Osteocyte (in vitro differentiated cells): ENCODE data around the gene IPPK. TPM values are rescaled to one million over a fixed set of nuclear protein-coding genes. Genes with fewer than 3 reads are reported as not detected.
A peak's percentile ranks its signal among the peaks of the same experiment; 100 is the strongest.

ENCODE experiments used
- DNase-seq: peaks from one replicate; pipeline ENCODE4 v3.0.0; 2021; ENCODE audit warnings: mixed read lengths; ENCODE audit not compliant: unreplicated experiment; ENCODE audit errors: extremely low spot score
- H3K27ac Mint-ChIP-seq: one replicate; pipeline ENCODE4 v1.8.0; 2021; ENCODE audit warnings: mild to moderate bottlenecking, mixed read lengths; ENCODE audit not compliant: unreplicated experiment
- H3K27me3 Mint-ChIP-seq: one replicate; pipeline ENCODE4 v1.8.0; 2021; ENCODE audit warnings: mixed read lengths; ENCODE audit not compliant: unreplicated experiment
- H3K36me3 Mint-ChIP-seq: one replicate; pipeline ENCODE4 v1.8.0; 2021; ENCODE audit warnings: mixed read lengths; ENCODE audit not compliant: unreplicated experiment
- H3K4me1 Mint-ChIP-seq: one replicate; pipeline ENCODE4 v1.8.0; 2021; ENCODE audit warnings: mixed read lengths; ENCODE audit not compliant: unreplicated experiment
- H3K4me3 Mint-ChIP-seq: one replicate; pipeline ENCODE4 v1.8.0; 2021; ENCODE audit warnings: mild to moderate bottlenecking, moderate library complexity, mixed read lengths; ENCODE audit not compliant: unreplicated experiment
- H3K9me3 Mint-ChIP-seq: one replicate; pipeline ENCODE4 v1.8.0; 2021; ENCODE audit warnings: mixed read lengths; ENCODE audit not compliant: unreplicated experiment
- total RNA-seq: library from RNA; stranded (reverse); gene quantifications from 2 replicates; pipeline ENCODE4 v1.2.1, GENCODE V29; 2021
- TF ChIP-seq, protein P1 (sequence below): fragments of 200-600 bp; sonication (generic); IDR thresholded peaks from 2 replicates; pipeline ENCODE4 v1.5.0; 2021; ENCODE audit warnings: antibody characterized with exemption, mild to moderate bottlenecking, moderate library complexity

IPPK gene
- total RNA-seq, 1 donor from 2014 or later = 6.4 TPM

DNA sequence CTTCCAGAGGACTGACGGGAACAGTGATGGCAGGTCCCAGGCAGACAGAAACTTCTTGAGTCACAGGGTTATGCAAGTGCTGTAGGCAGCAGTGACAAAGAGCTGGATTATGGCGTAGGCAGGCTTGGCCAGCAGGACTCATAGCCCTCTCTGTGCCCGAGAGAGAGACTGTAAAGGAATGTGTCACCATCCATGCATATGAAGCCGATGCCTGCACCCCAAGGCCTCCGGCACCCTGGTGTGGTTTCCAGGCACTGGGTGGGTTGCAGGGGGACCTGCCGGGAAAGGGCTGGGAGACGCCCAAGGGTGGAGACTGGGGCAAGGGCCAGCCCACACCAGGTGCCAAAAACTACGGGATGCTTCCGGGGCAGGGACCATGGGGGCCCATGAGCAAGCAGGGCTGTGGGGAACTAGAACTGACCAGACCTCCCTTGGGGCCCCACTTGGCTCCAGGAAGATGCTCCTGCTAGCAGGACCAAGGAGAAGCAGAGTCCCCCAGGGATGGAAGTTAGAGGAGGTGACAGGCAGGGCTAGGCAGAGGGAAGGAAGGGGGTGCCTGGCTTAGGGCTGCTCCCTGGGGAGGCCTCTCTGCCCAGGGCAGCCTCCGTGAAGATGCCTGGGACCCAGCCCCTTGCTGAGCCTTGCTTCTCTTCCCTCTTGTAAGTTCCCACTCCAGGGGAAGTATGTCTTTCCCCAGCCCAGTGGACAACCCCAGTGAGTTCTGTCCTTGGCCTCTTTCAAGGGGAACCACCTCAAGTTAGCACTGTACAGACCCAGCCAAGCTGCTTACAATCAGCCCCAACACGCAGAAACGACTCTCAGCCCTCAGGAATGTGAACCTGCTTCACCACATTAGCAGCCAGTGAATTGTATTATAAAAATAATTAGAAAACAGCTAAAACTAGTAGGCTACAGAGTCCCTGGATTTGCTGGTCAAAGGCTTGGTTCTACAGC is 10.5 kb upstream of the IPPK start:
- H3K4me3 Mint-ChIP-seq = no peak overlapping the region
- no peaks in the 10 kb centered on the region for H3K4me1 Mint-ChIP-seq
- TF ChIP-seq, protein P1, sequence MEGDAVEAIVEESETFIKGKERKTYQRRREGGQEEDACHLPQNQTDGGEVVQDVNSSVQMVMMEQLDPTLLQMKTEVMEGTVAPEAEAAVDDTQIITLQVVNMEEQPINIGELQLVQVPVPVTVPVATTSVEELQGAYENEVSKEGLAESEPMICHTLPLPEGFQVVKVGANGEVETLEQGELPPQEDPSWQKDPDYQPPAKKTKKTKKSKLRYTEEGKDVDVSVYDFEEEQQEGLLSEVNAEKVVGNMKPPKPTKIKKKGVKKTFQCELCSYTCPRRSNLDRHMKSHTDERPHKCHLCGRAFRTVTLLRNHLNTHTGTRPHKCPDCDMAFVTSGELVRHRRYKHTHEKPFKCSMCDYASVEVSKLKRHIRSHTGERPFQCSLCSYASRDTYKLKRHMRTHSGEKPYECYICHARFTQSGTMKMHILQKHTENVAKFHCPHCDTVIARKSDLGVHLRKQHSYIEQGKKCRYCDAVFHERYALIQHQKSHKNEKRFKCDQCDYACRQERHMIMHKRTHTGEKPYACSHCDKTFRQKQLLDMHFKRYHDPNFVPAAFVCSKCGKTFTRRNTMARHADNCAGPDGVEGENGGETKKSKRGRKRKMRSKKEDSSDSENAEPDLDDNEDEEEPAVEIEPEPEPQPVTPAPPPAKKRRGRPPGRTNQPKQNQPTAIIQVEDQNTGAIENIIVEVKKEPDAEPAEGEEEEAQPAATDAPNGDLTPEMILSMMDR = no peak
- H3K27ac Mint-ChIP-seq = no peak overlapping the region
- no peaks in the 10 kb centered on the region for H3K27me3 Mint-ChIP-seq
- no peaks in the 10 kb centered on the region for H3K9me3 Mint-ChIP-seq
- H3K36me3 Mint-ChIP-seq = no peaks in the 10 kb centered on the region
- DNase-seq = peak; percentile 81

DNA sequence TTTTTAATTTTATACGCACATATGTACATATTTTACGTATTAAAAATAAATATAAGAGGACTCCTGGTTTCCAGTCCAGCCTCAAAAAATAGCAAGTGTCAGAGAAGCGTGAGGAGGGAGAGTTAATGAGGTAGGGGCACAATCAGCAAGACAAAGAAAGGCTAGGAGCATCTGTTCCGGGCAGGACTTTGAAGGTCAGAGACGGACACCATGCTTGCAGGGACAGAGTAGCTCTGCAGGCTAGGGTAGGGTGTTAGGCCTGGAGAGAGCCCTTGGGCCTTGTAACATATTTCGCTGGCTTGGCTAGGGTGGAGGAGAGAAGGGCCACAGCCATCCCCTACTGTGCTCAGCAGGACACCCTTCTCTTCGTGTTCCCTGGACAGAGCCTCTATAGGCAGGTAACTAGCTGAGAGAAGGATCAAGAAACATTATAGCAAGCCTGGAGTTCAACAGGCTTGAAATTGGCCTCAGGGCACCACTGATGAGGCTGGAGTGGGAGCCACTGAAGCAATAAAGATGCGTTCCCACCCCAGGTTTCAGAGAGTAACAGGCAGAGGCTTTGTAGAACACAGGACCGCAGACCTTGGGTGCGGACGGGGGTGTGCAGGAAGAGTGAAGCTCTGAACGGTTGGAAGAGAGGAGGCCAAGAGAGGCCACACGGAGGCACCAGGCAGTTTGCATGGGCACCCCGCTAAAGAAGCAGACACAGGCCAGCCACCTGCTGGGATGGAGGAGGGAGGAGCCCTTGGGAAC is 9.7 kb upstream of the IPPK start:
- Mint-ChIP-seq H3K27ac (no peak overlapping the region), H3K4me3 (no peak overlapping the region), H3K36me3 (no peaks in the 10 kb centered on the region), H3K9me3 (no peaks in the 10 kb centered on the region), H3K27me3 (no peaks in the 10 kb centered on the region), H3K4me1 (no peaks in the 10 kb centered on the region)
- peak; percentile 77 for DNase-seq
- TF ChIP-seq, protein P1 = no peak

DNA sequence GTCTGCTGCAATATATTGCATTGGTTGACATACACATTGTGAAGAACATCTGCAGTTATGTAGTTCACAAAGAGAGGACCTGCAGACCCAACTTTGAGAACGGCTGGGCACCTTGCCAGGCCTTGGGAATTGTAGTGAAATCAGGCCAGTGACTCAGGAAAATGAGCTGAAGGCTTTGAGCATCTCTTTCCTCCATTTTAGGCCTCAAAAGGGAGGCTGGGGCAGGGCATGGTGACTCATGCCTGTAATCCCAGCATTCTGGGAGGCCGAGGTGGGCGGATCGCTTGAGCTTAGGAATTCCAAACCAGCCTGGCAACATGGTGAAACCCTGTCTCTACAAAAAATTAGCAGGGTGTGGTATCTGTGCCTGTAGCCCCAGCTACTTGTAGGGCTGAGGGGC is 1.4 kb upstream of the IPPK start:
- DNase-seq = no peak
- H3K9me3 Mint-ChIP-seq = no peaks in the 10 kb centered on the region
- TF ChIP-seq, protein P1 = no peak
- peak overlapping the region; percentile 96 for H3K27ac Mint-ChIP-seq
- H3K4me3 Mint-ChIP-seq = peak overlapping the region; percentile 94
- no peaks in the 10 kb centered on the region for H3K27me3 Mint-ChIP-seq
- peaks cover 3% of the 10 kb centered on the region for H3K36me3 Mint-ChIP-seq
- H3K4me1 Mint-ChIP-seq = peaks cover 33% of the 10 kb centered on the region

DNA sequence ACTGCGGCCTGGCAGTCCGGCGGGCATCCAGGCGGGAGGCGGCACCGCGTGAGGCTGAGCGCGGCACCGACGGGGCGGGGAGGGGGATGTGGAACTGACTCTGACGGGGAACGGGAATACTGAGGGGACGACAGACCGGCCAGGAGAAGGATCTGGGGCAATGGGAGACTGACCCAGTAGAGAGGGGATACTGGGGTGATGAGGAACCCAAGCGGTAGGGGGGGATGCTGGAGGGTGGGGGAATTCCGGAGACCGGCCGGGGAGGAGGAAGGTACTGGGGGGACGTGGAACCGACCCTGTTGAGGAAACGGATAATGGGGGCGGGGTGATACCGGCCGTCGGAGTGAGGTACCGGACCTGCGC is 423 bp downstream of the IPPK start:
- TF ChIP-seq, protein P1 = no peak
- Mint-ChIP-seq H3K4me1 (peaks cover 41% of the 10 kb centered on the region), H3K27ac (peak overlapping the region; percentile 87), H3K36me3 (peaks cover 3% of the 10 kb centered on the region), H3K4me3 (peak overlapping the region; percentile 94), H3K27me3 (no peaks in the 10 kb centered on the region), H3K9me3 (no peaks in the 10 kb centered on the region)
- no peak for DNase-seq
